G401.6 (cell line): Measurements from ENCODE around the gene PLEKHO2.

Source experiments
- FAIRE-seq: peaks from 2 replicates; lab custom pipeline; 2012; peaks lifted over from hg19 to GRCh38; lab: Jason Lieb, UNC

PLEKHO2 gene

GRCh38 chr15:64917211-64917610 lies 75.5 kb downstream of the PLEKHO2 start:
- FAIRE-seq, result no peak
